Activated T-cell treated with anti-CD3 and anti-CD28 coated beads, Interleukin-2, amount 50 U/mL, for 4 hours (primary cell): ENCODE results near the gene CBX6. TPM values are rescaled to one million over a fixed set of nuclear protein-coding genes. Genes with fewer than 3 reads are reported as not detected.
A peak's percentile ranks its signal among the peaks of the same experiment; 100 is the strongest.

Experiments used
- ATAC-seq, 2 donors: fragments of 200-7000 bp; cut with Tn5 transposase; one replicate each; pipeline ENCODE4 v1.10.0; 2021
- DNase-seq: peaks from one replicate; pipeline ENCODE4 v3.0.0-alpha.2; 2020
- H3K27me3 Mint-ChIP-seq: one replicate; pipeline ENCODE4 v1.8.0; 2021; ENCODE audit warnings: low read depth, mixed read lengths
- H3K36me3 Mint-ChIP-seq: one replicate; pipeline ENCODE4 v1.8.0; 2022; ENCODE audit warnings: mixed read lengths; ENCODE audit not compliant: insufficient read depth
- H3K4me1 Mint-ChIP-seq: one replicate; pipeline ENCODE4 v1.8.0; 2021; ENCODE audit warnings: low read depth, mixed read lengths
- H3K4me3 Mint-ChIP-seq: one replicate; pipeline ENCODE4 v1.8.0; 2021; ENCODE audit warnings: mild to moderate bottlenecking, moderate library complexity, mixed read lengths
- H3K9me3 Mint-ChIP-seq: one replicate; pipeline ENCODE4 v1.8.0; 2021; ENCODE audit warnings: mixed read lengths
- total RNA-seq, 3 donors: library from RNA; stranded (reverse); gene quantifications; one replicate each; pipeline ENCODE4 v1.2.1, GENCODE V29; 2021

The CBX6 gene
- total RNA-seq, 3 donors from 2014 or later = 192 to 225 (median 207) TPM

DNA sequence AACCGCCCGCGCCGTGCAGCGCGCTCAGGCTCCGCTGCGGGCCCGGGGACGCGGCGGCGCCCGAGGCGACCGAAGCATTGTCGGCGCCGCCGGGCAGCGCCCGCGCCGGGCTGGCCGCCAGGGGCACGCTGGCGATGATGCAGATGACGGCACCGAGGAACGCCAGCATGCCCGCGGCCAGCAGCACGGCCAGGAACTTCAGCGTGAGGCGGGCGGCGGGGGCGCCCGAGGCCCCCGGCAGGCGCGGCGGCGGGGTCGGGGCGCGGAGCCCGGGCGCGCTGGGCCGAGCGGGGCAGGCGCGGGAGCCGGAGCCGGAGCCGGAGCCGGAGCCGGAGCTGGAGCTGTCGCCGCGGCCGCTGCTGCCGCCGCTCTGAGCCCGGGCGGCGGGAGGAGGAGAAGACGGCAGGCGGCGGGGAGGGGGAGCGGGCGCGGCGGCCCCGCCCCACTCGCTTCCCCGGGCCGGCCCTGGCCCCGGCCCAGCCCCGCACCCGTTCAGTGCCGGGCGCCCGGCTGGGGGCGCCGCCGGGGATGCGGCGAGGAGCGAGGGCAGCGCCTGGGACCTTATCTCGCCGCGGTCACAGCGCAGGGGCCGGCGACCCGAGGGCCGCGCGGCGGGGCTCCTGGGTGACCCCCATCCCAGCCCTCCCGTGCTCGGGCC lies 28.2 kb downstream of the CBX6 start, which contains the start of gene NPTXR:
TSS of gene NPTXR (minus strand) at position 372 of the 658 bp plus-strand sequence.
- Mint-ChIP-seq H3K36me3 (no peaks in the 10 kb centered on the region), H3K4me1 (peaks cover 18% of the 10 kb centered on the region), H3K4me3 (peak within 1 kb of the TSS; percentile 75), H3K27me3 (peaks cover 31% of the 10 kb centered on the region), H3K9me3 (no peaks in the 10 kb centered on the region)
- DNase-seq (peak; percentile 33), ATAC-seq (peak; percentile 78 to 80)

- peaks cover 18% of the 10 kb centered on the region for H3K4me1 Mint-ChIP-seq
- H3K9me3 Mint-ChIP-seq = no peaks in the 10 kb centered on the region
- ATAC-seq (peak; percentile 84 to 86), DNase-seq (peak; percentile 41)
- no peak overlapping the region for H3K4me3 Mint-ChIP-seq
- H3K27me3 Mint-ChIP-seq = peaks cover 31% of the 10 kb centered on the region
- H3K36me3 Mint-ChIP-seq = no peaks in the 10 kb centered on the region
Measured at GRCh38 chr22:38843201-38843656, 28.8 kb downstream of the CBX6 start.

DNA sequence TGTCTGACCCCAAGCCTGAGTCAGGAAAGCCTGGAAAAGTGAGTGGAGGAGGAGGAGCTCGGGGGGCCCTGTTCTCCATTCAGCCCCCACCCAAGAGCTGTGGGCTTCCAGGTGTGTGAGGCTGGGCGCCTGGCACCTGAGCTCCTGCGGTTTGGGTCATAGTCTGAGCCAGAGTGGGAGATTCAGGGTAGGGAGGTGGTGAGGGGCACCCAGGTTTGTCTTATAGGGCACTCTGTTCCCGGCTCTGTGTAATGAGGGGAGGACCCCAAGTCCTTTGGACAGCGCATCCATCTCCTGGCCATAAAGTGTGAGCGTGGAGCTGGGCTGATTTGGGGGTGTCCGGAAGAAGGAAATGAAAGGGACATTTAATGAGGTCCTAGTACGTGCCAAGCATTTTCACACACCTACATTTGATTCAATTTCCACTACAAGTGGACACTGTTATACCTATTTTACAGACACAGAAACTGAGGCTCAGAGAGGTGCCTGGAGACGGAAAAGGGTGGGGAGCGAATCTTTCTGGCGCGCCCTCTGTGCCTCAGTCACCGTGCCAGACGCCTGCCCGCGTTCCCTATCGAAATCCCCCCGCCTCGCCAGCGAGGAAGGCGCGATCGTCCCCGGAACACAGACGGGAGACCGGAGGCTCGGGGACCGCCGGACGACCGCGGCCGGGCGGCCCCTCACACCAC lies 29.4 kb downstream of the CBX6 start:
- DNase-seq (no peak), ATAC-seq (no peak)

GRCh38 chr22:38841635-38842034 lies 30.4 kb downstream of the CBX6 start:
- Mint-ChIP-seq H3K4me1 (peaks cover 18% of the 10 kb centered on the region), H3K4me3 (no peak overlapping the region), H3K27me3 (peaks cover 31% of the 10 kb centered on the region), H3K36me3 (no peaks in the 10 kb centered on the region), H3K9me3 (no peaks in the 10 kb centered on the region)
- DNase-seq (no peak), ATAC-seq (no peak)

More for the DNA sequence above, 29.4 kb downstream of the CBX6 start:
- Mint-ChIP-seq H3K4me1 (peaks cover 18% of the 10 kb centered on the region), H3K27me3 (peaks cover 31% of the 10 kb centered on the region), H3K9me3 (no peaks in the 10 kb centered on the region), H3K36me3 (no peaks in the 10 kb centered on the region), H3K4me3 (peak overlapping the region; percentile 75)

GRCh38 chr22:38841211-38841610 lies 30.8 kb downstream of the CBX6 start:
- no peaks in the 10 kb centered on the region for H3K9me3 Mint-ChIP-seq
- H3K27me3 Mint-ChIP-seq = peaks cover 31% of the 10 kb centered on the region
- no peak for DNase-seq
- H3K4me1 Mint-ChIP-seq = peaks cover 18% of the 10 kb centered on the region
- no peak overlapping the region for H3K4me3 Mint-ChIP-seq
- no peaks in the 10 kb centered on the region for H3K36me3 Mint-ChIP-seq
- no peak for ATAC-seq

- DNase-seq (no peak), ATAC-seq (no peak)
- Mint-ChIP-seq H3K4me1 (peaks cover 18% of the 10 kb centered on the region), H3K36me3 (no peaks in the 10 kb centered on the region), H3K27me3 (peaks cover 27% of the 10 kb centered on the region), H3K4me3 (no peak overlapping the region), H3K9me3 (no peaks in the 10 kb centered on the region)
Measured at GRCh38 chr22:38840129-38840528, 31.9 kb downstream of the CBX6 start.

- no peak for ATAC-seq
Measured at GRCh38 chr22:38839686-38840085, 32.3 kb downstream of the CBX6 start.

GRCh38 chr22:38837414-38837928 lies 34.5 kb downstream of the CBX6 start:
- no peaks in the 10 kb centered on the region for H3K9me3 Mint-ChIP-seq
- H3K36me3 Mint-ChIP-seq = no peaks in the 10 kb centered on the region
- no peak for DNase-seq
- ATAC-seq = no peak
- peaks cover 12% of the 10 kb centered on the region for H3K4me1 Mint-ChIP-seq
- no peak overlapping the region for H3K4me3 Mint-ChIP-seq
- H3K27me3 Mint-ChIP-seq = peaks cover 21% of the 10 kb centered on the region

More at GRCh38 chr22:38839686-38840085, 32.3 kb downstream of the CBX6 start:
- peaks cover 18% of the 10 kb centered on the region for H3K4me1 Mint-ChIP-seq
- no peak overlapping the region for H3K4me3 Mint-ChIP-seq
- no peaks in the 10 kb centered on the region for H3K36me3 Mint-ChIP-seq
- no peak for DNase-seq
- no peaks in the 10 kb centered on the region for H3K9me3 Mint-ChIP-seq
- H3K27me3 Mint-ChIP-seq = peaks cover 27% of the 10 kb centered on the region

DNA sequence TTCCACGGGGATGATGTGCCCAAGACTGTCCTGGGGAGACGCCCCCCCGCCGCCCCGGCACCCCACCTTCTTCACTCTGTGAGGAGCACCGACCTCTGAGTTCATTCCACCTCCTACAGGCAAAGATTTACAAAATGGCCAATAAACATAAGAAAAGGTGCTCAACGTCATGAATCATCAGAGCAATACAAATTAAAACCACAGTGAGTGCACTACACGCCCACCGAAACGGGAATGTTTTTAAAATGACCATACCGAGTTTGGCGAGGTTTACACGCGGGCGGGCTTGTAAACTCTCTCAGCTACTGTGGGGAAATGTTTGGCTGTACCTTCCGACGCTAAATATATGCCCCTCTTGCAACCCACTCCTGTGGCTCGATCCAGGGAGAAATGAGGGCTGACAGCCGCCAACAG lies 36.1 kb downstream of the CBX6 start:
- H3K36me3 Mint-ChIP-seq = no peaks in the 10 kb centered on the region
- ATAC-seq (no peak), DNase-seq (no peak)
- peaks cover 8% of the 10 kb centered on the region for H3K4me1 Mint-ChIP-seq
- H3K27me3 Mint-ChIP-seq = peaks cover 13% of the 10 kb centered on the region
- H3K9me3 Mint-ChIP-seq = no peaks in the 10 kb centered on the region
- H3K4me3 Mint-ChIP-seq = no peak overlapping the region

- peaks cover 5% of the 10 kb centered on the region for H3K27me3 Mint-ChIP-seq
- no peaks in the 10 kb centered on the region for H3K36me3 Mint-ChIP-seq
- H3K4me3 Mint-ChIP-seq = no peak overlapping the region
Measured at GRCh38 chr22:38834991-38835390, 37.0 kb downstream of the CBX6 start.

DNA sequence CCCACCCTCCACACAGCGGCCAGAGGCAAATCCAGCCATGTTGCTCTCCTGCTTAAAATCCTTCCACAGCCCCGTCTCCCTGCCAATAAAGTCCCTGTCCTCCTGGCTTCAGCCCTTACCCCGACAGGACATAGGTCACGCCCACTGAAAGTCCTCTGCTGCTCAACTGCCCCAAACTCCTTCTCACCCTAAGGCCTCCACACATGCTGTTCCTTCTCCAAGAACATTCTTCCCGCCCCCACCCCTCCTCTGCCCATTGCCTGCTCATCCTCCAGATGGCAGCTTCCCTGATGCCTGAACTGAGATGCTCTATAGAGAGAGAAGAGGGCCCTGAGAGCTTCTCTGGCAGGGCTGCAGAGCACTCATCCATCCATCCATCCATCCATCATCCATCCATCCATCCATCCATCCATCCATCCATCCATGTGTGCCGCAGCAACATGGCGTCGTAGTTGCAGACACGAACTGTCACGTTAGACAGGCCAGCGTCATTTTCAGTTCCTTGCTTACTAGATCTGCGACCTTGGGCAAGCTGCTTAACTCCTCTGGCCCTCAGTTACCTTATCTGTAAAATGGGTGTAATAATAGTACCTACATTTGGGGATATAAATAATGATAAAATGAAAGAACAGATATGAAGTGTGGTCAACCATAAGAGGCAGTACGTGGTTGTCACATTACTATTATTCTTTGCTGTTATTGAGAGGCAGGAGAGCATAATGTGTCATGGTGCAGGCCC lies 37.6 kb downstream of the CBX6 start:
- Mint-ChIP-seq H3K4me1 (no peaks in the 10 kb centered on the region), H3K4me3 (no peak overlapping the region), H3K36me3 (no peaks in the 10 kb centered on the region), H3K27me3 (no peaks in the 10 kb centered on the region), H3K9me3 (no peaks in the 10 kb centered on the region)
- ATAC-seq = no peak
- no peak for DNase-seq

More at GRCh38 chr22:38834991-38835390, 37.0 kb downstream of the CBX6 start:
- Mint-ChIP-seq H3K4me1 (peaks cover 3% of the 10 kb centered on the region), H3K9me3 (no peaks in the 10 kb centered on the region)
- no peak for ATAC-seq
- DNase-seq = no peak

GRCh38 chr22:38833061-38833460 lies 39.0 kb downstream of the CBX6 start:
- Mint-ChIP-seq H3K27me3 (no peaks in the 10 kb centered on the region), H3K4me3 (no peak overlapping the region), H3K9me3 (no peaks in the 10 kb centered on the region), H3K4me1 (no peaks in the 10 kb centered on the region), H3K36me3 (no peaks in the 10 kb centered on the region)
- DNase-seq = no peak
- ATAC-seq = no peak

DNA sequence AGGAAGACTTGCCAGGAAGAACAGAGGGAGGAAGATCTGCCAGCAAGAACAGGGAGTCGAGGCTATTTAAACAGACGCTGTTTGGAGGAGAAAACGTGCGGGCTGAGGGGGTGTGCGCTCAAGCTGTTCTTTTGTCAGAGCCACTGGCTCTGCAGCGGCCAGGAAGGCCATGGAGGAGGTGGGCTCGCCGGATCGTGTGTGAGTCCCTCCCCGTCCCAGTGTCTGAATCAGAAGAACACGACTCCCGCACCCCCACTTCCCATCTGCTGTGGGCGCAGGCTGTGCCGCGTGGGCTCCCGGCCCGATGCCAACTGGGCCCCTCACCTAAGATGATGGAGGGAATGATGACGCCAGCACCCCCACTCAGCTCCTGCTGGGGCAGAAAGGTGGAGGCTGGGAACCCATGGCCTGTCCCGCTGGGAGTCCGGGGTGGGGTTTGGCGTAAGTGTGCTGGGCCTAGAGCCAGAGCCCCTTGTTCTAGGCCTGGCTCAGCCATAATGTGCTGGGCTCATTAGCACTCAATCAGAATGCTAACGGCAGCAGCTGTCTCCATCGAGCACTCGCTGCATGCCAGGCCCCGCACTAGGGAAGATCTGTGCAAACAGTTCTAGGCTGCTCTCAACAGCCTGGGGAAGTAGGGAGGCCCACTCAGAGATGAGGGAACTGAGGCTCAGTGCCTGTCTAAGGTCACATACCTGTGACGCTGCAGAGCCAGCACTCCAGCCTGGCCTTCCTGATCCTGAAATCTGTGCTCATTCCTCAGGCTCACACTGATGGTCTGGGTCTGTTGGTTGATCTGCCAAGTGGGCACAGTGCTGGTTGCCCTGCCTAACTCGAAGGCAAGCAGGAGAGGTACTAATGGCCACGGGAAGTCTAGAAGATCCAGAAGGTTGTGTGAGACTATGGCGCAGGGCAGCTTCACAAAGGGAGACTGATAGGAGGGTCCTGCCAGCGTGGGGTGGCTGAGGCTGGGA lies 39.7 kb downstream of the CBX6 start:
- DNase-seq = no peak
- Mint-ChIP-seq H3K27me3 (no peaks in the 10 kb centered on the region), H3K4me3 (no peak overlapping the region), H3K9me3 (no peaks in the 10 kb centered on the region), H3K36me3 (no peaks in the 10 kb centered on the region), H3K4me1 (no peaks in the 10 kb centered on the region)
- ATAC-seq = no peak
